Activated CD4-positive, alpha-beta T cell treated with anti-CD3 and anti-CD28 coated beads, Interleukin-2, amount 10 ng/mL, durations not matched to agents 24 days and 14 days (primary cell): ENCODE measurements around the gene MYLK4. TPM values are rescaled to one million over a fixed set of nuclear protein-coding genes. Genes with fewer than 3 reads are reported as not detected.

Experiments
- DNase-seq: peaks from one replicate; pipeline ENCODE4 v3.0.0; 2022
- H3K27ac Mint-ChIP-seq: one replicate; pipeline ENCODE4 v1.8.0; 2022; ENCODE audit warnings: mild to moderate bottlenecking, mixed read lengths
- H3K27me3 Mint-ChIP-seq: one replicate; pipeline ENCODE4 v1.8.0; 2022; ENCODE audit warnings: mixed read lengths
- H3K36me3 Mint-ChIP-seq: one replicate; pipeline ENCODE4 v1.8.0; 2022; ENCODE audit warnings: low read depth, mild to moderate bottlenecking, mixed read lengths
- H3K4me1 Mint-ChIP-seq: one replicate; pipeline ENCODE4 v1.8.0; 2021; ENCODE audit warnings: mixed read lengths
- H3K4me3 Mint-ChIP-seq: one replicate; pipeline ENCODE4 v1.8.0; 2022; ENCODE audit warnings: mild to moderate bottlenecking, moderate library complexity, mixed read lengths
- H3K9me3 Mint-ChIP-seq: one replicate; pipeline ENCODE4 v1.8.0; 2021; ENCODE audit warnings: mixed read lengths
- intact Hi-C: fragments of 100-400 bp; cut with micrococcal nuclease; formaldehyde crosslinking; loops from one replicate; pipeline ENCODE4 v1.15.1; 2023
- total RNA-seq: library from RNA; stranded (reverse); gene quantifications from 2 replicates; pipeline ENCODE4 v1.2.3, GENCODE V29; 2022

MYLK4 gene
- total RNA-seq, 1 donor from 2014 or later: 0.14 TPM

DNA sequence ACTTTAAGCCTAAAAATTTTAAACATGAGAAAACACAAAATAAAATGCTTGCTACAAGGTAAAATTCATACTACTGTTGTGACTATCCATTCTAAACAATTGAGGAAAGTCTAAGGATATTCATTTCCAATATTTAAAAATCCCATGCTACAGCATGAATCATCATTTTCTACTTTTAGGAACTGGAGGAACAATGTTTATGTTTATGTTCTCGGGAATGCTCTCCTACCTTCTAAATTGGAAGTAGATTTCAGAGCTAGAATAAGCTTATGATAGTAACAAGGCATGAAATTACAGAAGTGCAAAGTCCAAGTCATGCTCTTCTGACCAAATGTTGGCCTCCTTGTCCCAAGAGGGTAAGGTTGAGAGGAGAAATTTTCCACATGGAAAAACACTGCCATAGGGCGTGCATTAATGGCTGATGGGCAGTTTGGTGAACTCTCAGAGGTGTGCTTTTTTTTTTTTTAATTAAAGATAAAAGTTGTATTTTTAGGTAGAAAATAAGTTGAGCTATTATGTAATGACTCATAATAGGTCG, 6.0 kb upstream of the MYLK4 start:
- H3K27ac Mint-ChIP-seq: no peak overlapping the region
- no peak overlapping the region for H3K4me3 Mint-ChIP-seq
- no peak for DNase-seq
- peaks cover 48% of the 10 kb centered on the region for H3K27me3 Mint-ChIP-seq
- no peaks in the 10 kb centered on the region for H3K36me3 Mint-ChIP-seq
- H3K4me1 Mint-ChIP-seq: peaks cover 7% of the 10 kb centered on the region
- intact Hi-C loops: no loop called here
- H3K9me3 Mint-ChIP-seq: no peaks in the 10 kb centered on the region

DNA sequence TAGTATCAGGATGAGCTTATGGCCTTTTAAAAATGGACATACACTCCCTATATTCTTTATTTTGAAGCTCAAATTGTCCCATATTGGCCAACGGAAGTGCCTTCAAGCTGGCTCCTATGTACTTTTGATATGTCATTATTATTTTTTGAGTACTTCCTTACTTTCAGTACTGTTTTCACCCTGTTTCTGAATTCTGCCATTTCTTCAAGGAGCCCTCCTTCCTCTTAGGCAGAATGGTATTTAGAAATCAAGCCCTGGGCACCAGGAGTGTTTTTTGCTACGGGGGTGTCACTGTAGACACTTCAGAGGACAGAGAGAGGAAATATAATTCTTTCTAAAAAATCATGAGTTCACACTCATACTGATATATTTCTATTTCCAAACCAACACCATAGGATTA, 5.5 kb upstream of the MYLK4 start:
- peaks cover 7% of the 10 kb centered on the region for H3K4me1 Mint-ChIP-seq
- intact Hi-C loops: no loop called here
- DNase-seq: no peak
- H3K9me3 Mint-ChIP-seq: no peaks in the 10 kb centered on the region
- H3K4me3 Mint-ChIP-seq: no peak overlapping the region
- H3K27ac Mint-ChIP-seq: no peak overlapping the region
- H3K36me3 Mint-ChIP-seq: no peaks in the 10 kb centered on the region
- H3K27me3 Mint-ChIP-seq: peaks cover 50% of the 10 kb centered on the region

DNA sequence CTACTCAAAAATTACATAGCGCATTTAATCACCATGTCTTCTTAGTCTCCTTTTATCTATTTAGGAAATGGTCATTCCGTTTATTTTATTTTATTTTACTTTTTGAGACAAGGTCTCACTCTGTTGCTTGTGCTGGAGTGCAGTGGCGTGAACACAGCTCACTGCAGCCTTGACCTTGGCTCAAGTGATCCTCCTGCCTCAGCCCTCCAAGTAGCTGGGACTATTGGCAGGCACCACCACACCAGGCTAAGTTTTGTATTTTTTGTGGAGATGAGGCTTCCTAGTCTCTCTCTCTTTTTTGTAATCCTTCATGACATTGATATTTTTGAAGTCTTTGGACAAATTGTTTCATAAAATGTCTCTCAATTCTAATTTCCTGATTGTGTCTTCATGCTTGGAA, 4.7 kb upstream of the MYLK4 start:
- Mint-ChIP-seq H3K9me3 (no peaks in the 10 kb centered on the region), H3K36me3 (no peaks in the 10 kb centered on the region), H3K4me3 (no peak overlapping the region), H3K27ac (no peak overlapping the region), H3K27me3 (peaks cover 58% of the 10 kb centered on the region), H3K4me1 (peaks cover 2% of the 10 kb centered on the region)
- intact Hi-C loops: no loop called here
- DNase-seq: no peak

DNA sequence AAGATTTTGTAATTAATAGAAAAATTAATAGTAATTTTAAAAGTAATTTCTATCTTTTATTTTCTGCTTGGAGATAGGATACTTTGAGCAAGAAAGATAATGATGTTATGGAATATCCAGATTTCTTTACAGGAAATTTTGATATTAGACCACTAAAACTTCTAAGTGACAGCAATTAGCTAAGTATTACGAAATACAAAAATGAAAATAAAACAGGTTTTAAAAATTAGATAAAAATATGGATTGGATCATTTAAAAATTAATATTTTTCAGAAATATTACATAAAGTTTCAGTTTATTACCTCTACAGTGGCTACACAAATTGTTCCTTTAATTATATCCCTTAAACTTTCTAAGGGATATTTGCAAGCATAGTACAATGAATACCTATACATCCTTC, 4.2 kb upstream of the MYLK4 start:
- Mint-ChIP-seq H3K4me1 (peaks cover 2% of the 10 kb centered on the region), H3K4me3 (no peak overlapping the region), H3K27me3 (peaks cover 63% of the 10 kb centered on the region), H3K36me3 (no peaks in the 10 kb centered on the region), H3K27ac (no peak overlapping the region), H3K9me3 (no peaks in the 10 kb centered on the region)
- DNase-seq: no peak
- intact Hi-C loops: no loop called here

DNA sequence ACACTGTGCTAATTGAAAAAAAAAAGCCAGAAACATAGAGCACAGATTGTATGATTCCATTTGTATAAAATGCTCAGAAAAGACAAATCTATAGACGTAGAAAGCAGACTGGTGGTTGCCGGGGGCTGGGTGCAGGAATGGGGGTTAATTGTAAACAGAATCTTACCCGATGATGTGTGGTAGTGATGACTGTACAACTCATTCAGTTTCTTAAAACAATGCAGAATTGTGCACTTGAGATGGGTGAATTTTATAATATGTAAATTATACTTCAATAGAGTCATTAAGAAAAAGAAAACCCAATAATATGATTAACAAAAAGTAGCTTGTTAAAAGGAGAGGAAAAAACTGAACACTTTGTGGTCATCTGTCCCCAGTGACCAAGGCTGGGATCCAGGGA, 3.7 kb upstream of the MYLK4 start:
- no peak overlapping the region for H3K27ac Mint-ChIP-seq
- no peaks in the 10 kb centered on the region for H3K36me3 Mint-ChIP-seq
- no peaks in the 10 kb centered on the region for H3K9me3 Mint-ChIP-seq
- peaks cover 66% of the 10 kb centered on the region for H3K27me3 Mint-ChIP-seq
- intact Hi-C loops: no loop called here
- H3K4me1 Mint-ChIP-seq: peaks cover 4% of the 10 kb centered on the region
- no peak overlapping the region for H3K4me3 Mint-ChIP-seq
- DNase-seq: no peak

DNA sequence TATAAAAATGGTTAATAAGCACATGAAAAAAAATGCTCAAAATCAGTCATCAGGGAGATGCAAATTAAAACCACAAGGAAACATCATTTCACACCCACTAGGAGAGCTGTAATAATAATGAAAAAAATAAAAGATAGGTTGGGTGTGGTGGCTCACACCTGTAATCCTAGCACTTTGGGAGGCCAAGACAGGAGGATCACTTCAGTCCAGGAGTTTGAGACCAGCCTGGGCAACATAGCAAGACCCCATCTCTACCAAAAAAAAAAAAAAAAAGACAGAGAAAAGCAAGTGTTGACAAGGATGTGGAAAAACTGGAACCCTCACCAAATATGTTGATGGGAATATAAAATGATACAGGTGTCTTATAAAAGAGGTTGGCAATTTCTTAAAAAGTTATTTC, 3.0 kb upstream of the MYLK4 start:
- Mint-ChIP-seq H3K27ac (no peak overlapping the region), H3K9me3 (no peaks in the 10 kb centered on the region), H3K4me1 (peaks cover 4% of the 10 kb centered on the region), H3K27me3 (peaks cover 71% of the 10 kb centered on the region), H3K36me3 (no peaks in the 10 kb centered on the region), H3K4me3 (no peak overlapping the region)
- intact Hi-C loops: no loop called here
- DNase-seq: no peak

DNA sequence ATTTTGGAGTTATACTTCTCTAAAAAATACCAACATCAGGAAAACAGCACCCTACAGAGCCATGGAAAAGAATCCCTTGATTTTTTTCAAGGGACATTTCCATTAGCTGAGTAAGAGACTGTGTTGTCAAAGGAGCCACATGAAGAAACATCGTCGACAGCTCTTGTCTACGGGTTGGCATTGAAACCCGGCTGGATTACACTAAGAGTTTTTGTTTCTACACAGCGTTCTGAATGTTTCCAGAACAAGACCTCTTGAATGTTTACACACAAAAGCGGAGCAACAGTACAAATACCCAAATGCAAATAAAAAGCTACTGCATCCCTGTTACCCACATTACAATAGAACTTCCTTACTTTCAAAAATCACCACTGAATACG, 2.4 kb upstream of the MYLK4 start:
- no peak for DNase-seq
- Mint-ChIP-seq H3K9me3 (no peaks in the 10 kb centered on the region), H3K36me3 (no peaks in the 10 kb centered on the region), H3K4me1 (peaks cover 4% of the 10 kb centered on the region), H3K27ac (no peak overlapping the region), H3K4me3 (no peak overlapping the region), H3K27me3 (peaks cover 75% of the 10 kb centered on the region)
- intact Hi-C loops: no loop called here

DNA sequence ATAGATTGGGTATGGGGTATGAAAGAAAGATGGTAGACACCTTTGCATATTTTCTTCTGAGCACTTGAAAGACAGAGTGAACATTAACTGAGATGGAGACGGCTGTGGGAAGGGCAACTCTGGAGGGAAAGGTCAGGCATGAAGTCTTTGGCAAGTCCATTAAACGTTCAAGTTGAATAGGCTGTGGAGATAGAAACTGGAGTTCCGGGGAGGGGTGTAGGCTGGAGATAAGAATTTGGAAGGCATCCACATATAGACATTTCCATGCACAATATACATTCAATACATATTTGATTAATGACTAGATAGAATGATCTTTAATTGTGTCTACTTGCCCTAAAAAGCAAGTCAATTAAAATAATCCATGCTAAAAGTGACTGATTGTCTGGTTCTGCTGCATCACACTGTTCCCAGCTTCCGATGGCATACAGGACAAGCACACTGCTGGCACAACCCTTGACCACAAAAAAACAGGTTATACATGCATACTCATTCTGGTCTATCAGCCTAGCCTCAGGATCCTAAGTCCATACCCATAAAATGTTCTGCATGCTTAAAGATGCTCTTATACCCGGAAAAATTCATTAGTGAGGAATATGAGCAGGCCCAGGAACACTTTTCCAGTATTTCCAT, 1.9 kb upstream of the MYLK4 start:
- Mint-ChIP-seq H3K9me3 (no peaks in the 10 kb centered on the region), H3K4me3 (no peak overlapping the region), H3K27me3 (peaks cover 75% of the 10 kb centered on the region), H3K36me3 (no peaks in the 10 kb centered on the region), H3K27ac (no peak overlapping the region), H3K4me1 (peaks cover 4% of the 10 kb centered on the region)
- DNase-seq: no peak
- intact Hi-C loops: no loop called here

DNA sequence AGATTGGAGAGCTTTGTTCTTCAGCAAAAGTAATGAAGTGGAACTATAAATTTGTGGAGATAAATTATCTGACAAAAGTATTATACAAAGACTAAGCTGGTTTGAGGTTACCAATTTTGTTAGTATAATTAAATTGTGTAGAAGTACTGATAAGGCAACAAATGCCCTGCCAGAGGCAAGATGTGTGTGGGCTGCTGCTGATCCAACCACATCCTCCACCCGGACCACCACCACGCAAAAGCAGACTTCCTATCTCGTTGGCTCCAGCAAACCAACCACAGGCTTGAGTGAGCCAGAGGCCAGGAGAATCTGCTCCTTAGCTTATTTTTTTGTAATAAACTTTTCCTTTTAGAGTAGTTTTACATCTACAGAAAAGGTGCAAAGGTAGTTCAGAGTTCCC, 1.1 kb upstream of the MYLK4 start:
- DNase-seq: no peak

DNA sequence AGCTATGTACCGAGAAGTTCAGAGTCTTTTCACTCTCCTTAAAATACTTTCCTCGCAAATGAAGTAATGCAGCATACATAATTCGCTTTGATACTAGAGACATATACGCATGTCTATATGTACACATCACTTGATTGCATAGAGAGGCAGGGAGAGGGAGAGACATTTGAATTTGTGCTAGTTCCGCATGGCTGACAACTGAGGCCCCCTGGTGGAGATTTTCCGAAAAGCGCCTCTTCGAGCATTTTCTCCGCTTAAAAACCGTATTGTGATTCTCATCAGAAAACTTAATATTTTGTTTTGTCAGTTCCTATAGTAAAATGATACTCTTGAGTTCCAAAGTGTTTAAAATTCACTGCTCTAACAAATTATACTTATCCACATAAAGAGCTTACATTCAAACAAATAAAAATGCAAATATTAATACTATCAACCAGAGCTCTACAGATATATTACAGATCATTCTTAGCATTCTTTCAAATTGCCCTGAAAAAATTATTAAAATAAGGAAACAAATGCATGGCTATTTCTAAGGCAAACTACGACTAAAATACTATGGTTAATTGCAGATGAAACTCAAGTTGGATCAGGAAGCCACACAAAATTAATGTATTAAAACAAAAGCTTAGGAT, 637 bp downstream of the MYLK4 start:
- H3K4me3 Mint-ChIP-seq: no peak overlapping the region
- H3K36me3 Mint-ChIP-seq: no peaks in the 10 kb centered on the region
- intact Hi-C loops: loop anchor here (1.0 kb wide), 2 partner anchors 12 to 1154 kb away; no protein-coding TSS in a partner anchor
- peaks cover 4% of the 10 kb centered on the region for H3K4me1 Mint-ChIP-seq
- peak; percentile 91 for DNase-seq
- H3K27ac Mint-ChIP-seq: no peak overlapping the region
- H3K9me3 Mint-ChIP-seq: no peaks in the 10 kb centered on the region
- peaks cover 63% of the 10 kb centered on the region for H3K27me3 Mint-ChIP-seq

More for the DNA sequence above, 1.1 kb upstream of the MYLK4 start:
- H3K4me3 Mint-ChIP-seq: no peak overlapping the region
- intact Hi-C loops: no loop called here
- peaks cover 73% of the 10 kb centered on the region for H3K27me3 Mint-ChIP-seq
- no peak overlapping the region for H3K27ac Mint-ChIP-seq
- no peaks in the 10 kb centered on the region for H3K36me3 Mint-ChIP-seq
- no peaks in the 10 kb centered on the region for H3K9me3 Mint-ChIP-seq
- peaks cover 4% of the 10 kb centered on the region for H3K4me1 Mint-ChIP-seq

DNA sequence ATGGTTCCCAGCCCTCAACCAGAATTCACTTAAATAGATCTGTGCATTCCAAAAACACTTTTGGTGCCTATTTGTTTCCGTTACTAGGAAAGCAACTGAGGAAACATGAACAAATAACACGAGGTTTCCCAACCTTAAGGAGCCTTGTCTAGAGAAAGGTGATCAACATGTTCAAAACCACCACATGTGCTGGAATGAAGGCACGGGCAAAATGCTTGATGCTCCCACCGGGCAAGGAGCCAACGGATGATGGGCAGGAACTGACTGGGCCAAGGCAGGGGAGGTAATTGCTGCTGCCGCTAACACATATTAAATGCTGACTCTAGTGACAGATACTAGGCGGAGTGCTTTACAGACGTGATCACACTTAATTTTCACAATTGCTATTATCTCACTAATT, 2.5 kb downstream of the MYLK4 start:
- H3K27ac Mint-ChIP-seq: no peak overlapping the region
- H3K9me3 Mint-ChIP-seq: no peaks in the 10 kb centered on the region
- no peak overlapping the region for H3K4me3 Mint-ChIP-seq
- peaks cover 57% of the 10 kb centered on the region for H3K27me3 Mint-ChIP-seq
- intact Hi-C loops: no loop called here
- H3K36me3 Mint-ChIP-seq: no peaks in the 10 kb centered on the region
- peaks cover 3% of the 10 kb centered on the region for H3K4me1 Mint-ChIP-seq
- DNase-seq: no peak

DNA sequence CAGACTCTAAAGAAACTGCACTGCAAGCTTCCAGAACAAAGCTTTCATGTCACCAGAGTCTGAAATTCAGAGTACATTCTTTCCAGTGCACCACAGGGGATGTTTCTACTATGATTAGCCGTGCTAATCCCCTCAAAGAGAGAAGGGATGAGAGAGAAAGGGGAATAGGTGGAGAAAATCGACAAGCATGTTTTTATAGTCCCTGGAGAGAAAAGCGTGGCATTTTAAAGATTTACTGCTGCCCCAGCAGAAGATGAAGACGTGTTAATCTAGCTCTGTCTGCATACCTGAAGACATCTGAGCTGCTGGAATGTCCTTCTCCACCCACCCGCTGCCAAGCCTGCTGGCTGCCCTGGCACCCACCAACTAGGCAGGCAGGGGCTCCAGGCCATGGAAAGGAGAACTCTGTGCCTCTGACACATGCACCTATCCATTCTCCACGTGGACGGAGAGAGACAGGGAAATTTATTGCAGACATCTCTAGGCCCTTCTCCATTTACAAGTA, 4.1 kb downstream of the MYLK4 start:
- H3K36me3 Mint-ChIP-seq: no peaks in the 10 kb centered on the region
- H3K9me3 Mint-ChIP-seq: no peaks in the 10 kb centered on the region
- no peak overlapping the region for H3K4me3 Mint-ChIP-seq
- no peak overlapping the region for H3K27ac Mint-ChIP-seq
- no peak for DNase-seq
- intact Hi-C loops: no loop called here
- peaks cover 3% of the 10 kb centered on the region for H3K4me1 Mint-ChIP-seq
- H3K27me3 Mint-ChIP-seq: peaks cover 50% of the 10 kb centered on the region

DNA sequence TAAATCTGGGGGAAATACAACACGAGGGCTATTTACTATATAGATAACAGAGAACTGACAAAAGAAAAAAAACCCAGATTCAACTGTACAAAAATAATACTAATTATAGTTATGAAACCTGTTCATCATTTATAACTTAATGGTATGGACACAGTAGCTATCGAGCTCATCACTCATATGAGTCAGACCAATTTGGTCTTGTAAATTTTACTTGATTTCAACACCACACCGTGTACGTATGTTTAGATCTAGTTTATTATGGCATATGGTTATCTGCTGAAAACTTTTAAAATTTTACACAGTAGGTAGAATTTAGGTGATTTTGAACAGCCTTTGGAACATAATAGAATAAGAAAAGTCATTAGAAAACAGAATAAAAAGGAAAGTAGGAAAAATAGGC, 5.5 kb downstream of the MYLK4 start:
- Mint-ChIP-seq H3K27ac (no peak overlapping the region), H3K27me3 (peaks cover 41% of the 10 kb centered on the region), H3K36me3 (no peaks in the 10 kb centered on the region), H3K4me1 (peaks cover 3% of the 10 kb centered on the region), H3K4me3 (no peak overlapping the region), H3K9me3 (no peaks in the 10 kb centered on the region)
- intact Hi-C loops: no loop called here
- DNase-seq: no peak

DNA sequence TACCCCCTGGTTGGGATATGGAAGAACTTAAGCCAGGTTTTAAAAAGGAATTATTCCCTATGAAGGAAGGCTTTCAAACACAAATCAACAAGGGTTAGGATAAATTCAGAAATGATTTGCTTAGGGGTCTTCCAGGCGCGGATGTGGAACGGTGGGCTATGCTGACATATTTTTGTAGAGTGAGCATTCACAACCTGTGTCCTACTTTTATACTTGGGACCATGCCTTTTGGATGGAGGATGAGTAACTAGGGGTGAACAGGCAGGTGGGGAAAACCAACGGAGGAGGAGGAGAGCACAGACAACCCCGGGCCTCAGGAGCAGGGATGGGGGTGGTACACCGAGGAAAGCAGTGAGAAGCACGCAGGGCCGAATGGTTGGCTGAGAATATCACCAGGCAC, 5.9 kb downstream of the MYLK4 start:
- Mint-ChIP-seq H3K9me3 (no peaks in the 10 kb centered on the region), H3K4me3 (no peak overlapping the region), H3K27me3 (peaks cover 39% of the 10 kb centered on the region), H3K27ac (no peak overlapping the region), H3K36me3 (no peaks in the 10 kb centered on the region), H3K4me1 (peaks cover 1% of the 10 kb centered on the region)
- intact Hi-C loops: no loop called here
- no peak for DNase-seq
